ENCODE results near the gene LRRC28.

DNA sequence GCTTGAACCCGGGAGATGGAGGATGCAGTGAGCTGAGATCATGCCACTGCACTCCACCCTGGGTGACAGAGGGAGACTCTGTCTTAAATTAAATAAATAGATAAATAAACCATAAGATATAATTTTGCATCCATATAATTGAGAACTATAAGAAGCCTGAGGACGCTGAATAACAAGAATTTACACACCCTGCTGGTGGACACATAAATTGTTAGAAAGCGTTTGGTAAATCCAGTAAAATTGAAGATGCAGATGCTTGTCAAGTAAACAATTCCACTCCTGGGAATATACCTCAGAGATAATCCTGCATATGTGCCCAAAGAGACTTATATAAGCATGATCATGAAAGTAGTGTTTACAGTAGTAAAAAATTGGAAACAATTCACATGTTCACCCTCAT lies 43.6 kb upstream of the LRRC28 start:
- no peak for TF ChIP-seq POLR2AphosphoS5 (IDR thresholded peaks at IDR 0.05; ENCODE audit: low read depth, low read length)
- no peak for TF ChIP-seq POLR2A (IDR thresholded peaks at IDR 0.05; ENCODE audit: low read depth, low read length)
- no peak for TF ChIP-seq TAF1 (IDR thresholded peaks at IDR 0.05; ENCODE audit: low read depth, low read length)
- no peak for TF ChIP-seq SPI1 (IDR thresholded peaks at IDR 0.05; ENCODE audit: low read depth, low read length)
- no peak for TF ChIP-seq PAX5 (IDR thresholded peaks at IDR 0.05; ENCODE audit: insufficient read depth, low read length, severe bottlenecking)
